ENCODE results near the gene DNAJC3. TPM values are rescaled to one million over a fixed set of nuclear protein-coding genes. Genes with fewer than 3 reads are reported as not detected.

DNAJC3 gene
- total and polyA plus RNA-seq, 2 experiments from 2014 or later: 19.5 to 27.5 TPM

DNA sequence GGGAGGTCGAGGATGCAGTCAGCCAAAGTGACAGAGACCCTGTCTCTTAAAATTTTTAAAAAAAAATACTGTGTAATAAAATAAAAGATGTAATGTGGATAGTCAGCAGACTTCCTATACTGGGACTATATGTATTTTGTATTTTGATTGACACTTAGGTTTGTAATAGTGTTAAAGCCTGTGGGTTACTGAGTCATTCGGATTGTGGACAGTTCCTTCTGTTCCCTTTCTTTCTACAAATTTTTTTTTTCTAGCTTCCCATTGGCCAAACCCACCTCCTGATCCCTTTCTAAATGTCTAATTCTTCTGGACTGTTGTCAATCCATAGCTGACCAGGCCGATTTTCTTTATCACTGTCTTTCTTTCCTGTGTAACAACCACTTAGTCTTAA, 108.0 kb downstream of the DNAJC3 start (continued):
- TF ChIP-seq, protein P1, sequence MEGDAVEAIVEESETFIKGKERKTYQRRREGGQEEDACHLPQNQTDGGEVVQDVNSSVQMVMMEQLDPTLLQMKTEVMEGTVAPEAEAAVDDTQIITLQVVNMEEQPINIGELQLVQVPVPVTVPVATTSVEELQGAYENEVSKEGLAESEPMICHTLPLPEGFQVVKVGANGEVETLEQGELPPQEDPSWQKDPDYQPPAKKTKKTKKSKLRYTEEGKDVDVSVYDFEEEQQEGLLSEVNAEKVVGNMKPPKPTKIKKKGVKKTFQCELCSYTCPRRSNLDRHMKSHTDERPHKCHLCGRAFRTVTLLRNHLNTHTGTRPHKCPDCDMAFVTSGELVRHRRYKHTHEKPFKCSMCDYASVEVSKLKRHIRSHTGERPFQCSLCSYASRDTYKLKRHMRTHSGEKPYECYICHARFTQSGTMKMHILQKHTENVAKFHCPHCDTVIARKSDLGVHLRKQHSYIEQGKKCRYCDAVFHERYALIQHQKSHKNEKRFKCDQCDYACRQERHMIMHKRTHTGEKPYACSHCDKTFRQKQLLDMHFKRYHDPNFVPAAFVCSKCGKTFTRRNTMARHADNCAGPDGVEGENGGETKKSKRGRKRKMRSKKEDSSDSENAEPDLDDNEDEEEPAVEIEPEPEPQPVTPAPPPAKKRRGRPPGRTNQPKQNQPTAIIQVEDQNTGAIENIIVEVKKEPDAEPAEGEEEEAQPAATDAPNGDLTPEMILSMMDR (conservative IDR thresholded peaks at IDR 0.05; ENCODE audit: low read depth in 2 of 2): no peak
- TF ChIP-seq CREB1 (CRISPR knock-in tag; IDR thresholded peaks at IDR 0.05; ENCODE audit: low read depth) (no peak), STAT1 (IDR thresholded peaks at IDR 0.05; ENCODE audit: unreplicated experiment) (no peak)
- TF ChIP-seq, protein P2, sequence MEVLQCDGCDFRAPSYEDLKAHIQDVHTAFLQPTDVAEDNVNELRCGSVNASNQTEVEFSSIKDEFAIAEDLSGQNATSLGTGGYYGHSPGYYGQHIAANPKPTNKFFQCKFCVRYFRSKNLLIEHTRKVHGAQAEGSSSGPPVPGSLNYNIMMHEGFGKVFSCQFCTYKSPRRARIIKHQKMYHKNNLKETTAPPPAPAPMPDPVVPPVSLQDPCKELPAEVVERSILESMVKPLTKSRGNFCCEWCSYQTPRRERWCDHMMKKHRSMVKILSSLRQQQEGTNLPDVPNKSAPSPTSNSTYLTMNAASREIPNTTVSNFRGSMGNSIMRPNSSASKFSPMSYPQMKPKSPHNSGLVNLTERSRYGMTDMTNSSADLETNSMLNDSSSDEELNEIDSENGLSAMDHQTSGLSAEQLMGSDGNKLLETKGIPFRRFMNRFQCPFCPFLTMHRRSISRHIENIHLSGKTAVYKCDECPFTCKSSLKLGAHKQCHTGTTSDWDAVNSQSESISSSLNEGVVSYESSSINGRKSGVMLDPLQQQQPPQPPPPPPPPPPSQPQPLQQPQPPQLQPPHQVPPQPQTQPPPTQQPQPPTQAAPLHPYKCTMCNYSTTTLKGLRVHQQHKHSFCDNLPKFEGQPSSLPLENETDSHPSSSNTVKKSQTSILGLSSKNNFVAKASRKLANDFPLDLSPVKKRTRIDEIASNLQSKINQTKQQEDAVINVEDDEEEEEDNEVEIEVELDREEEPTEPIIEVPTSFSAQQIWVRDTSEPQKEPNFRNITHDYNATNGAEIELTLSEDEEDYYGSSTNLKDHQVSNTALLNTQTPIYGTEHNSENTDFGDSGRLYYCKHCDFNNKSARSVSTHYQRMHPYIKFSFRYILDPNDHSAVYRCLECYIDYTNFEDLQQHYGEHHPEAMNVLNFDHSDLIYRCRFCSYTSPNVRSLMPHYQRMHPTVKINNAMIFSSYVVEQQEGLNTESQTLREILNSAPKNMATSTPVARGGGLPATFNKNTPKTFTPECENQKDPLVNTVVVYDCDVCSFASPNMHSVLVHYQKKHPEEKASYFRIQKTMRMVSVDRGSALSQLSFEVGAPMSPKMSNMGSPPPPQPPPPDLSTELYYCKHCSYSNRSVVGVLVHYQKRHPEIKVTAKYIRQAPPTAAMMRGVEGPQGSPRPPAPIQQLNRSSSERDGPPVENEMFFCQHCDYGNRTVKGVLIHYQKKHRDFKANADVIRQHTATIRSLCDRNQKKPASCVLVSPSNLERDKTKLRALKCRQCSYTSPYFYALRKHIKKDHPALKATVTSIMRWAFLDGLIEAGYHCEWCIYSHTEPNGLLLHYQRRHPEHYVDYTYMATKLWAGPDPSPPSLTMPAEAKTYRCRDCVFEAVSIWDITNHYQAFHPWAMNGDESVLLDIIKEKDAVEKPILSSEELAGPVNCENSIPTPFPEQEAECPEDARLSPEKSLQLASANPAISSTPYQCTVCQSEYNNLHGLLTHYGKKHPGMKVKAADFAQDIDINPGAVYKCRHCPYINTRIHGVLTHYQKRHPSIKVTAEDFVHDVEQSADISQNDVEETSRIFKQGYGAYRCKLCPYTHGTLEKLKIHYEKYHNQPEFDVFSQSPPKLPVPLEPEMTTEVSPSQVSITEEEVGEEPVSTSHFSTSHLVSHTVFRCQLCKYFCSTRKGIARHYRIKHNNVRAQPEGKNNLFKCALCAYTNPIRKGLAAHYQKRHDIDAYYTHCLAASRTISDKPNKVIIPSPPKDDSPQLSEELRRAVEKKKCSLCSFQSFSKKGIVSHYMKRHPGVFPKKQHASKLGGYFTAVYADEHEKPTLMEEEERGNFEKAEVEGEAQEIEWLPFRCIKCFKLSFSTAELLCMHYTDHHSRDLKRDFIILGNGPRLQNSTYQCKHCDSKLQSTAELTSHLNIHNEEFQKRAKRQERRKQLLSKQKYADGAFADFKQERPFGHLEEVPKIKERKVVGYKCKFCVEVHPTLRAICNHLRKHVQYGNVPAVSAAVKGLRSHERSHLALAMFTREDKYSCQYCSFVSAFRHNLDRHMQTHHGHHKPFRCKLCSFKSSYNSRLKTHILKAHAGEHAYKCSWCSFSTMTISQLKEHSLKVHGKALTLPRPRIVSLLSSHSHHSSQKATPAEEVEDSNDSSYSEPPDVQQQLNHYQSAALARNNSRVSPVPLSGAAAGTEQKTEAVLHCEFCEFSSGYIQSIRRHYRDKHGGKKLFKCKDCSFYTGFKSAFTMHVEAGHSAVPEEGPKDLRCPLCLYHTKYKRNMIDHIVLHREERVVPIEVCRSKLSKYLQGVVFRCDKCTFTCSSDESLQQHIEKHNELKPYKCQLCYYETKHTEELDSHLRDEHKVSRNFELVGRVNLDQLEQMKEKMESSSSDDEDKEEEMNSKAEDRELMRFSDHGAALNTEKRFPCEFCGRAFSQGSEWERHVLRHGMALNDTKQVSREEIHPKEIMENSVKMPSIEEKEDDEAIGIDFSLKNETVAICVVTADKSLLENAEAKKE (CRISPR knock-in tag; IDR thresholded peaks at IDR 0.05): no peak

GRCh38 chr13:95787356-95788099, 110.6 kb downstream of the DNAJC3 start:
- no peaks in the 10 kb centered on the region for H3K9me2 ChIP-seq (ENCODE audit: insufficient read depth)
- Mint-ChIP-seq H3K36me3 (ENCODE audit: low read depth) (peaks cover 30% of the 10 kb centered on the region), H3K27me3 (ENCODE audit: insufficient read depth, low read depth, poor library complexity) (no peaks in the 10 kb centered on the region), H3K9me3 (peaks cover 16% of the 10 kb centered on the region), H3K27ac (no peak overlapping the region; the same call in 1 of the 2 replicates), H3K4me3 (no peak overlapping the region), H3K4me1 (no peaks in the 10 kb centered on the region; the same call in 2 of the 3 replicates)
- H3K27me3 ChIP-seq (ENCODE audit: insufficient read depth): no peaks in the 10 kb centered on the region
- H3K4me1 ChIP-seq (ENCODE audit: insufficient read depth): no peaks in the 10 kb centered on the region
- H3K79me2 ChIP-seq (replicated peaks; ENCODE audit: insufficient read depth): no peaks in the 10 kb centered on the region
- no peaks in the 10 kb centered on the region for H4K20me1 ChIP-seq (replicated peaks; ENCODE audit: insufficient read depth)
- no peak overlapping the region for H3K4me2 ChIP-seq
- no peaks in the 10 kb centered on the region for H3F3A ChIP-seq (replicated peaks; ENCODE audit: low read depth)
- no peak overlapping the region for H3K4me3 ChIP-seq
- DNase-seq (ENCODE audit: low spot score) (no peak), ATAC-seq (no peak)
- H3K36me3 ChIP-seq (ENCODE audit: insufficient read depth): peaks cover 8% of the 10 kb centered on the region; the same call in 1 of the 2 replicates
- H3K27ac ChIP-seq (ENCODE audit: low read depth): no peak overlapping the region
- TF ChIP-seq ZNF114 (CRISPR knock-in tag; IDR thresholded peaks at IDR 0.05) (no peak), REST (IDR thresholded peaks at IDR 0.05; ENCODE audit: unreplicated experiment) (no peak)
- H2AFZ ChIP-seq: no peak overlapping the region

Data from GM23338 (cell line).